Measurements from ENCODE around the gene TARS3.
"Not testable (repeated sequence)": the region's sequence is repeated elsewhere in the genome, so short reads cannot be mapped to it uniquely, and the experiment has no call there.

The TARS3 gene

GRCh38 chr15:101633356-101633755 is 90.9 kb downstream of the TARS3 start:
- TF ChIP-seq, protein P1, sequence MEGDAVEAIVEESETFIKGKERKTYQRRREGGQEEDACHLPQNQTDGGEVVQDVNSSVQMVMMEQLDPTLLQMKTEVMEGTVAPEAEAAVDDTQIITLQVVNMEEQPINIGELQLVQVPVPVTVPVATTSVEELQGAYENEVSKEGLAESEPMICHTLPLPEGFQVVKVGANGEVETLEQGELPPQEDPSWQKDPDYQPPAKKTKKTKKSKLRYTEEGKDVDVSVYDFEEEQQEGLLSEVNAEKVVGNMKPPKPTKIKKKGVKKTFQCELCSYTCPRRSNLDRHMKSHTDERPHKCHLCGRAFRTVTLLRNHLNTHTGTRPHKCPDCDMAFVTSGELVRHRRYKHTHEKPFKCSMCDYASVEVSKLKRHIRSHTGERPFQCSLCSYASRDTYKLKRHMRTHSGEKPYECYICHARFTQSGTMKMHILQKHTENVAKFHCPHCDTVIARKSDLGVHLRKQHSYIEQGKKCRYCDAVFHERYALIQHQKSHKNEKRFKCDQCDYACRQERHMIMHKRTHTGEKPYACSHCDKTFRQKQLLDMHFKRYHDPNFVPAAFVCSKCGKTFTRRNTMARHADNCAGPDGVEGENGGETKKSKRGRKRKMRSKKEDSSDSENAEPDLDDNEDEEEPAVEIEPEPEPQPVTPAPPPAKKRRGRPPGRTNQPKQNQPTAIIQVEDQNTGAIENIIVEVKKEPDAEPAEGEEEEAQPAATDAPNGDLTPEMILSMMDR (conservative IDR thresholded peaks at IDR 0.05; ENCODE audit: low read length): no peak
- no peak for TF ChIP-seq EZH2phosphoT487 (IDR thresholded peaks at IDR 0.05; ENCODE audit: borderline replicate concordance)
- H3K9me3 ChIP-seq (ENCODE audit: insufficient read depth, low read depth, low read length): no peaks in the 10 kb centered on the region
- H2AFZ ChIP-seq (ENCODE audit: low read length): no peak overlapping the region
- H3F3A ChIP-seq (ENCODE audit: low read depth): no peaks in the 10 kb centered on the region
- no peaks in the 10 kb centered on the region for H3K9me2 ChIP-seq (replicated peaks; ENCODE audit: low read depth, low read length)
- H3K4me2 ChIP-seq (ENCODE audit: low read depth, low read length, poor library complexity, severe bottlenecking): no peak overlapping the region
- H3K4me1 ChIP-seq (ENCODE audit: insufficient read depth, low read length, poor library complexity, severe bottlenecking): no peaks in the 10 kb centered on the region
- no peaks in the 10 kb centered on the region for H3K27me3 ChIP-seq (ENCODE audit: insufficient read depth, low read length, poor library complexity, severe bottlenecking)
- no peaks in the 10 kb centered on the region for H3K79me2 ChIP-seq (ENCODE audit: insufficient read depth, low read length)
- no peak overlapping the region for H3K4me3 ChIP-seq (ENCODE audit: low read length, poor library complexity, severe bottlenecking)
- H3K9ac ChIP-seq (ENCODE audit: low read depth, low read length, poor library complexity, severe bottlenecking): no peak overlapping the region
- H4K20me1 ChIP-seq (ENCODE audit: insufficient read depth, low read length, poor library complexity, severe bottlenecking): no peaks in the 10 kb centered on the region
- no peaks in the 10 kb centered on the region for H3K36me3 ChIP-seq (ENCODE audit: insufficient read depth, low read length)

DNA sequence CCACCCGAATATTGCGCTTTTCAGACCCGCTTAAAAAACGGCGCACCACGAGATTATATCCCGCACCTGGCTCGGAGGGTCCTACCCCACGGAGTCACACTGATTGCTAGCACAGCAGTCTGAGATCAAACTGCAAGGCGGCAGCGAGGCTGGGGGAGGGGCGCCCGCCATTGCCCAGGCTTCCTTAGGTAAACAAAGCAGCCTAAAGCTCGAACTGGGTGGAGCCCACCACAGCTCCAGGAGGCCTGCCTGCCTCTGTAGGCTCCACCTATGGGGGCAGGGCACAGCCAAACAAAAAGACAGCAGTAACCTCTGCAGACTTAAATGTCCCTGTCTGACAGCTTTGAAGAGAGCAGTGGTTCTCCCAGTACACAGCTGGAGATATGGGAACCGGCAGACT is 97.5 kb downstream of the TARS3 start:
- H3K27me3 ChIP-seq (ENCODE audit: insufficient read depth, low read length, poor library complexity, severe bottlenecking); H3K79me2 ChIP-seq (ENCODE audit: insufficient read depth, low read length); H3K4me3 ChIP-seq (ENCODE audit: low read length, poor library complexity, severe bottlenecking); H3F3A ChIP-seq (ENCODE audit: low read depth); H3K9me2 ChIP-seq (replicated peaks; ENCODE audit: low read depth, low read length); H2AFZ ChIP-seq (ENCODE audit: low read length); H3K4me2 ChIP-seq (ENCODE audit: low read depth, low read length, poor library complexity, severe bottlenecking); H4K20me1 ChIP-seq (ENCODE audit: insufficient read depth, low read length, poor library complexity, severe bottlenecking); H3K4me1 ChIP-seq (ENCODE audit: insufficient read depth, low read length, poor library complexity, severe bottlenecking); H3K36me3 ChIP-seq (ENCODE audit: insufficient read depth, low read length); H3K9ac ChIP-seq (ENCODE audit: low read depth, low read length, poor library complexity, severe bottlenecking); H3K9me3 ChIP-seq (ENCODE audit: insufficient read depth, low read depth, low read length): not testable (repeated sequence)

DNA sequence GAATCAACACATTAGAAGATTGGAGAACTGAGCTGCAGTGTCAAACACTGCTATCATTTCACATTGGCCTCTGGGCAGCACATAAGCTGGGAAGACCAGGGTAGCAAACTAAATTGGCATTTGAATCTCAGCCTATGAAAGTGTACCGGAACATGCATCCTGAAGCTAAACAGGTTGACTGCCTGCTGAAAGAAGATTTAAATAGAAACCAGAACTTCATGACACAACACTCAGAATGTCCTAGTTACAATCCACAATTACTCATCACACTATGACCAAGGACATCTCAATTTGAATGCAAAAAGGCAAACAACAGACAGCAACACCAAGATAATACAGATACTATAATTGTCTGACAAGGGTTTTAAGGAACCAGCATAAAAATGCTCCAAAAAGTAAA is 98.3 kb downstream of the TARS3 start:
- Histone ChIP-seq H3K9ac (ENCODE audit: low read depth, low read length, poor library complexity, severe bottlenecking) (no peak overlapping the region), H3K4me2 (ENCODE audit: low read depth, low read length, poor library complexity, severe bottlenecking) (no peak overlapping the region), H3K9me2 (replicated peaks; ENCODE audit: low read depth, low read length) (no peaks in the 10 kb centered on the region), H3F3A (ENCODE audit: low read depth) (no peaks in the 10 kb centered on the region), H3K4me3 (ENCODE audit: low read length, poor library complexity, severe bottlenecking) (no peak overlapping the region), H4K20me1 (ENCODE audit: insufficient read depth, low read length, poor library complexity, severe bottlenecking) (no peaks in the 10 kb centered on the region), H3K4me1 (ENCODE audit: insufficient read depth, low read length, poor library complexity, severe bottlenecking) (peaks cover 9% of the 10 kb centered on the region), H3K27me3 (ENCODE audit: insufficient read depth, low read length, poor library complexity, severe bottlenecking) (no peaks in the 10 kb centered on the region), H3K9me3 (ENCODE audit: insufficient read depth, low read depth, low read length) (peaks cover 5% of the 10 kb centered on the region; the same call in 1 of the 2 replicates), H3K36me3 (ENCODE audit: insufficient read depth, low read length) (no peaks in the 10 kb centered on the region), H2AFZ (ENCODE audit: low read length) (no peak overlapping the region), H3K79me2 (ENCODE audit: insufficient read depth, low read length) (no peaks in the 10 kb centered on the region)
- TF ChIP-seq, protein P1 (conservative IDR thresholded peaks at IDR 0.05; ENCODE audit: low read length): no peak
- TF ChIP-seq EZH2phosphoT487 (IDR thresholded peaks at IDR 0.05; ENCODE audit: borderline replicate concordance): no peak

DNA sequence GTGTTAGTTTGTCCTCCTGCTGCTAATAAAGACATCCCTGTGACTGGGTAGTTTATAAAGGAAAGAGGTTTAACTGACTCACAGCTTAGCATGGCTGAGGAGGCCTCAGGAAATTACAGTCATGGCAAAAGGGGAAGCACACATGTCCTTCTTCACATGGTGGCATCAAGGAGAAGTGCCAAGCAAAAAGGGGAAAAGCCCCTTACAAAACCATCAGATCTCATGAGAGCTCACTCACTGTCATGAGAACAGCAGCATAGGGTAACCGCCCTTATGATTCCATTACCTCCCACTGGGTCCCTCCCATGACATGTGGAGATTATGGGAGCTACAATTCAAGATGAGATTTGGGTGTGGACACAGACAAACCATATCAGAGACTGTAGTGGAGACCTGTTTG is 99.1 kb downstream of the TARS3 start:
- Histone ChIP-seq H3K4me3 (ENCODE audit: low read length, poor library complexity, severe bottlenecking) (no peak overlapping the region), H3K9me3 (ENCODE audit: insufficient read depth, low read depth, low read length) (peaks cover 5% of the 10 kb centered on the region; the same call in 1 of the 2 replicates), H3K79me2 (ENCODE audit: insufficient read depth, low read length) (no peaks in the 10 kb centered on the region), H3K9ac (ENCODE audit: low read depth, low read length, poor library complexity, severe bottlenecking) (no peak overlapping the region), H3F3A (ENCODE audit: low read depth) (no peaks in the 10 kb centered on the region), H3K4me2 (ENCODE audit: low read depth, low read length, poor library complexity, severe bottlenecking) (no peak overlapping the region), H3K36me3 (ENCODE audit: insufficient read depth, low read length) (no peaks in the 10 kb centered on the region), H2AFZ (ENCODE audit: low read length) (no peak overlapping the region), H3K9me2 (replicated peaks; ENCODE audit: low read depth, low read length) (no peaks in the 10 kb centered on the region), H4K20me1 (ENCODE audit: insufficient read depth, low read length, poor library complexity, severe bottlenecking) (no peaks in the 10 kb centered on the region), H3K27me3 (ENCODE audit: insufficient read depth, low read length, poor library complexity, severe bottlenecking) (no peaks in the 10 kb centered on the region), H3K4me1 (ENCODE audit: insufficient read depth, low read length, poor library complexity, severe bottlenecking) (peaks cover 17% of the 10 kb centered on the region)
- TF ChIP-seq, protein P1 (conservative IDR thresholded peaks at IDR 0.05; ENCODE audit: low read length): no peak
- TF ChIP-seq EZH2phosphoT487 (IDR thresholded peaks at IDR 0.05; ENCODE audit: borderline replicate concordance): no peak
